AG04450 (cell line): ENCODE results near the gene ISM2. TPM values are rescaled to one million over a fixed set of nuclear protein-coding genes. Genes with fewer than 3 reads are reported as not detected.
A peak's percentile ranks its signal among the peaks of the same experiment; 100 is the strongest.
"Not testable (repeated sequence)": the region's sequence is repeated elsewhere in the genome, so short reads cannot be mapped to it uniquely, and the experiment has no call there.

Experiments
- CTCF ChIA-PET: fragments of 300-600, 350-600 bp; formaldehyde crosslinking; extraction: SDS; loops from one replicate; lab custom pipeline; 2022; ENCODE audit warnings: antibody characterized with exemption, inconsistent platforms; lab: Charles Lee
- POLR2A ChIA-PET: fragments of 350-600 bp; formaldehyde crosslinking; extraction: SDS; loops from one replicate; lab custom pipeline; 2021; ENCODE audit warnings: antibody characterized with exemption, inconsistent platforms; lab: Yijun Ruan, JAX
- DNase-seq: peaks from one replicate; pipeline ENCODE4 v3.0.0-alpha.2; 2011; ENCODE audit warnings: low read depth, low spot score
- H3K27ac ChIP-seq: one replicate; pipeline ENCODE4 v1.5.1; 2012; ENCODE audit warnings: low read depth, low read length, control low read depth
- H3K27me3 ChIP-seq: one replicate; pipeline ENCODE4 v1.6.0; 2012; ENCODE audit warnings: low read length; ENCODE audit not compliant: control insufficient read depth, insufficient read depth
- H3K4me3 ChIP-seq: 2 replicates; pipeline ENCODE4 v1.5.1; 2011; ENCODE audit warnings: mild to moderate bottlenecking, low read depth, low read length, control low read depth
- H3K9me3 ChIP-seq: 2 replicates; pipeline ENCODE4 v1.5.1; 2012; ENCODE audit warnings: low read length; ENCODE audit not compliant: control insufficient read depth, insufficient read depth
- polyA minus RNA-seq: library from RNA; depleted of rRNA, polyadenylated mRNA; stranded (reverse); fragments of >200 nt; gene quantifications from 2 replicates; pipeline ENCODE4 v1.2.3, GENCODE V29; 2011; rRNA and poly(A)+ RNA removed
- polyA plus RNA-seq: library from polyadenylated mRNA; depleted of rRNA; stranded (reverse); fragments of >200 nt; gene quantifications from 2 replicates; pipeline ENCODE4 v1.2.3, GENCODE V29; 2011; rRNA removed
- TF ChIP-seq, protein P1 (sequence below): IDR thresholded peaks from 2 replicates; pipeline ENCODE4 v1.5.1; 2011; ENCODE audit warnings: low read depth, low read length, control low read depth, inconsistent platforms

Gene ISM2
- polyA plus RNA-seq (not detected in 2 replicates), polyA minus RNA-seq (not detected in 2 replicates)

DNA sequence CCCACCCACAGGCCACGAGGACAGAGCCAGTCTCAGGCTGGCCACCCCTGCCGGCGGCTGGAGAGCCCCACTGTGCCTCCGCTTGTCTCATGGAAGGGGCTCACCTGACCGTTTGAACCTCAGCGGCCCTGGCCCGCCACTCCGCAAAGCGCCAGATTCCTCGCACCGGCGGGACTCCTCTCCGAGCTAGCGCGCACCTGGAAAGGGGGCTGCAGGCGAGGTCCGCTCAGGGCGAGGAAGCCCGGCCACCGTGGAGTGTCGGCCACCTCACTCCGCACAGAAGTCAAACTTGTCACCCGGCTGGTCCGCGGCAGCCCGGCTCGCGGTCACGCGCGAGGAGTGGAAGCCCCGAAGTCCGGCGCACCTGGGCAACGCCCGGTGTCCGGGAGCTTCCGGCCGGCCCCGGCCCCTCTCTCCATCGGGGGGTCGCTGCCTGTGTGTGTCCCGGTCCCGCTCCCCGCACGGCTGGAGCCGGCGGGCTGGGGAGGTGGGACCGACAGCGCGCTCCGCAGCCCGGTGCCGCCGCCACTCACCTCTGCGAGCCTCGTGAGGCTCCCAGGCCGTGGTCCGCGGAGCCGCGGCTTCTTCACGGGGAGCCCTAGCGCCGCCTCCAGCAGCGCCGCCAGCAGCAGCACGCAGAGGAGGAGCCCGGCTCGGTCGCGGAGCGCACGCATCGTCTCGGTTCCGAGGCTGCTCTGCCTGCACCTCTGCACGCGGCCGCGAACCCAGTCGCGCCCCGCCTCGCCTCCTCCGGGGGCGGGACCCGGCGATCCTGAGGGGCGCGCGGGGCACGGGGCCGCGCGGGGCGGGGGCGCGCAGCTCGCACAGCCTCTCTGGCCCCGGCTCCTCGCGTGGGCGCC is at the start of gene ISM2:
ISM2 (minus strand) TSS at position 697 of the 860 bp plus-strand sequence; CDS start at position 674, 23 bp downstream.
- Histone ChIP-seq H3K27me3 (peaks cover 25% of the 10 kb centered on the region), H3K4me3 (peak within 1 kb of the TSS; percentile 56), H3K27ac (peak within 1 kb of the TSS; percentile 11), H3K9me3 (no peaks in the 10 kb centered on the region; the same call in 1 of the 2 replicates)
- ChIA-PET POLR2A (no interaction called here), CTCF (no interaction called here)
- TF ChIP-seq, protein P1, sequence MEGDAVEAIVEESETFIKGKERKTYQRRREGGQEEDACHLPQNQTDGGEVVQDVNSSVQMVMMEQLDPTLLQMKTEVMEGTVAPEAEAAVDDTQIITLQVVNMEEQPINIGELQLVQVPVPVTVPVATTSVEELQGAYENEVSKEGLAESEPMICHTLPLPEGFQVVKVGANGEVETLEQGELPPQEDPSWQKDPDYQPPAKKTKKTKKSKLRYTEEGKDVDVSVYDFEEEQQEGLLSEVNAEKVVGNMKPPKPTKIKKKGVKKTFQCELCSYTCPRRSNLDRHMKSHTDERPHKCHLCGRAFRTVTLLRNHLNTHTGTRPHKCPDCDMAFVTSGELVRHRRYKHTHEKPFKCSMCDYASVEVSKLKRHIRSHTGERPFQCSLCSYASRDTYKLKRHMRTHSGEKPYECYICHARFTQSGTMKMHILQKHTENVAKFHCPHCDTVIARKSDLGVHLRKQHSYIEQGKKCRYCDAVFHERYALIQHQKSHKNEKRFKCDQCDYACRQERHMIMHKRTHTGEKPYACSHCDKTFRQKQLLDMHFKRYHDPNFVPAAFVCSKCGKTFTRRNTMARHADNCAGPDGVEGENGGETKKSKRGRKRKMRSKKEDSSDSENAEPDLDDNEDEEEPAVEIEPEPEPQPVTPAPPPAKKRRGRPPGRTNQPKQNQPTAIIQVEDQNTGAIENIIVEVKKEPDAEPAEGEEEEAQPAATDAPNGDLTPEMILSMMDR: no peak
- no peak for DNase-seq

GRCh38 chr14:77547512-77548180 is 49.0 kb upstream of the ISM2 start:
- no peak for DNase-seq
- H3K27ac ChIP-seq: no peak overlapping the region
- ChIA-PET CTCF (interaction anchor here (1.6 kb wide), 1 partner anchor 88 kb away, joined by 8 read pairs; no protein-coding TSS in a partner anchor), POLR2A (no interaction called here)
- TF ChIP-seq, protein P1: peak; percentile 23
- no peak overlapping the region for H3K4me3 ChIP-seq
- no peaks in the 10 kb centered on the region for H3K9me3 ChIP-seq
- H3K27me3 ChIP-seq: no peaks in the 10 kb centered on the region

GRCh38 chr14:77545171-77545570 is 46.6 kb upstream of the ISM2 start:
- ChIA-PET POLR2A (interaction anchor here (0.9 kb wide), 1 partner anchor 26 kb away, joined by 3 read pairs; no protein-coding TSS in a partner anchor), CTCF (interaction anchor here (1.7 kb wide), 1 partner anchor 86 kb away, joined by 9 read pairs; no protein-coding TSS in a partner anchor)
- not testable (repeated sequence) for H3K9me3 ChIP-seq, H3K27ac ChIP-seq, DNase-seq, H3K4me3 ChIP-seq, H3K27me3 ChIP-seq

DNA sequence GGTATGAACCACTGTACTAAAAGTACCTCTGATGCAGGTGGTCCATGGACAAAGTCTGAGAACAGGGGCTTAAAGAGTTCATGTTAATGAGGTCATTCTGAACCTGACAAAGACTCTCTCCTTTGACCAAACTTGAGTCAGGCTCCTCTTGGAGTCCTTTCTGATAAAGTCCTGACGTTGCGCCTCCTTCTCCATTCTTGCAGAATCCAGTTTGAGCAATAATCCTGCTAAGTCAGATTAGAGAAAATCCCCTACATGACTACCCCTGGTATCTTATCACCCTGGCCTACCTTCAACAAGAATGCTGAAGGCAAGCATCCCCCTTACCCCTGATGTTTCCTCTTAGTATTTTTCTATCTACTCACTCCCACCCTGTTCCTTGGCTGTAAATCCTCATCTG is 46.0 kb upstream of the ISM2 start:
- H3K27ac ChIP-seq: no peak overlapping the region
- no peaks in the 10 kb centered on the region for H3K27me3 ChIP-seq
- TF ChIP-seq, protein P1: no peak
- CTCF ChIA-PET: interaction anchor here (2.2 kb wide), 1 partner anchor 85 kb away, joined by 15 read pairs; no protein-coding TSS in a partner anchor
- POLR2A ChIA-PET: no interaction called here
- H3K9me3 ChIP-seq: no peaks in the 10 kb centered on the region
- no peak overlapping the region for H3K4me3 ChIP-seq
- no peak for DNase-seq

DNA sequence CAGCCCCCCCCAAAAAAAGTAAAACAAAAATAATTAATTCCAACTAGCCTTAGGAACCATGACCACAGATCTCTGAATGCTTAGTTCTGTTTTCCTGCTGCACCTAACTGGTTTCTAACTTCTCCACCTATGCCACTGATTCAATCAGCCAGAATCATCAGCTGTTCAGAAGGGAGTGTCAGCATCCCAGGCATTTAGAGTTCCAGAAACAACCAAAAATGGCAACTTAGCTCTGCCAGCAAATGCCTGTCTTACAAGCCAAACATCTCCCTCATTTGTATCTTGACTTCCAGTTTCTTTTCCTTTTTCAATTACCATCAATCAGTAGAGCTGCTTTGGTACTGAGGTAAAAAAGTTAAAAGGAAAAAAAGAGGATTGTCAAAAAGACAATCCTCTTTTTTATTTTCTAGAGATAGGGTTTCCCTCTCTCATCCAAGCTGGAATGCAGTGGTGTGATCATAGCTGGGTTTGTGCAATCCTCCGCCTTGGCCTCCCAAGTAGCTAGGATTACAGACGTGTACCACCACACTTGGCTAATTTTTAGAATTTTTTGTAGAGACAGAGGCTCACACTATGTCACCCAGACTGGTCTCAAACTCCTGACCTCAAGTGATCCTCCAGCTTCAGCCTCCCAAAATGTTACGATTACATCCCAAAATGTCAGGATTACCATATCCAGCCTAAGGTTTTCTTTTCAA is 45.2 kb upstream of the ISM2 start:
- Histone ChIP-seq H3K27ac (peak overlapping the region; percentile 21), H3K4me3 (no peak overlapping the region), H3K9me3 (no peaks in the 10 kb centered on the region), H3K27me3 (no peaks in the 10 kb centered on the region)
- DNase-seq: no peak
- ChIA-PET CTCF (interaction anchor here (1.8 to 2.2 kb wide), 2 partner anchors 8 to 84 kb away, joined by 6 to 15 read pairs; no protein-coding TSS in a partner anchor), POLR2A (no interaction called here)
- TF ChIP-seq, protein P1: no peak
